Fibroblast of pulmonary artery (primary cell): ENCODE measurements around the gene KIAA0825.

Experiments used
- DNase-seq: peaks from one replicate; pipeline ENCODE4 v3.0.0-alpha.2; 2010; ENCODE audit warnings: low read depth
- H3K4me3 ChIP-seq: replicated peaks from 2 replicates; pipeline ENCODE4 v1.5.1; 2011; ENCODE audit warnings: low read depth, mild to moderate bottlenecking, control low read depth, low read length, moderate library complexity
- TF ChIP-seq, protein P1 (sequence below): IDR thresholded peaks from 2 replicates; pipeline ENCODE4 v1.5.1; 2011; ENCODE audit warnings: mild to moderate bottlenecking, control low read depth, low read length, inconsistent platforms; ENCODE audit errors: missing control alignments

The KIAA0825 gene

DNA sequence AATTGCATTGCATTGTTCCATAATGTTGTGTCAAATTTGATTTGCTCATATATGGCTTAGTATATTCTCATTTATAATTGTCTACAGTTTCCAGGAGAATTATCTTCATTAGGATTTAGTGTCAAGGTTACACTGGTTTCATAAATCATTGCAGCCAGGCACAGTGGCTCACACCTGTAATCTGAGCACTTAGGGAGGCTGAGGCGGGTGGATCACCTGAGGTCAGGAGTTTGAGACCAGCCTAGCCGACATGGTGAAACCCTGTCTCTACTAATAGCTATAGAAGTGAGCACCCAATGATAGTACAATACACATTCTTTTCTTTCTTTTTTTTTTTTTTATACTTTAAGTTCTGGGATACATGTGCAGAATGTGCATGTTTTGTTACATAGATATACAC, 282.5 kb downstream of the KIAA0825 start:
- TF ChIP-seq, protein P1, sequence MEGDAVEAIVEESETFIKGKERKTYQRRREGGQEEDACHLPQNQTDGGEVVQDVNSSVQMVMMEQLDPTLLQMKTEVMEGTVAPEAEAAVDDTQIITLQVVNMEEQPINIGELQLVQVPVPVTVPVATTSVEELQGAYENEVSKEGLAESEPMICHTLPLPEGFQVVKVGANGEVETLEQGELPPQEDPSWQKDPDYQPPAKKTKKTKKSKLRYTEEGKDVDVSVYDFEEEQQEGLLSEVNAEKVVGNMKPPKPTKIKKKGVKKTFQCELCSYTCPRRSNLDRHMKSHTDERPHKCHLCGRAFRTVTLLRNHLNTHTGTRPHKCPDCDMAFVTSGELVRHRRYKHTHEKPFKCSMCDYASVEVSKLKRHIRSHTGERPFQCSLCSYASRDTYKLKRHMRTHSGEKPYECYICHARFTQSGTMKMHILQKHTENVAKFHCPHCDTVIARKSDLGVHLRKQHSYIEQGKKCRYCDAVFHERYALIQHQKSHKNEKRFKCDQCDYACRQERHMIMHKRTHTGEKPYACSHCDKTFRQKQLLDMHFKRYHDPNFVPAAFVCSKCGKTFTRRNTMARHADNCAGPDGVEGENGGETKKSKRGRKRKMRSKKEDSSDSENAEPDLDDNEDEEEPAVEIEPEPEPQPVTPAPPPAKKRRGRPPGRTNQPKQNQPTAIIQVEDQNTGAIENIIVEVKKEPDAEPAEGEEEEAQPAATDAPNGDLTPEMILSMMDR: no peak
- H3K4me3 ChIP-seq: no peak overlapping the region
- no peak for DNase-seq

DNA sequence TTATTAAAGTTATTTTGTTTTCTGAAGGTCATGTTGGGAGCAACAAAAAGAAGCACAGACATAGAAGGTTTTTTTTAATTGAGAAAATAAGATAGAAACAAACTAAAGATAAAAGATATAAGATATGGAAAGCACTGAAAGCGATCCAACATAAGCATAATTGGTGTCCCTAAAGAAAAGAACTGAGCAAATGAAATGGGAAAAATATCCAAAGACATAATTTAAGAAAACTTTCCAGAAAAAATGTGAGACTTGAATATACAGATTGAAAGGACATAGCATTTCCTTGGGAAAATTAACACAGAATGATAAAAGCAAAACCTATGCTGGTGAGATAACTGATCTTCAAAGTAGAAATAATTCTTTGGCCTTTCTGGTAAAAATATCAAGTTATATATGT, 289.3 kb downstream of the KIAA0825 start:
- no peak overlapping the region for H3K4me3 ChIP-seq
- DNase-seq: peak; percentile 2
- TF ChIP-seq, protein P1: no peak

DNA sequence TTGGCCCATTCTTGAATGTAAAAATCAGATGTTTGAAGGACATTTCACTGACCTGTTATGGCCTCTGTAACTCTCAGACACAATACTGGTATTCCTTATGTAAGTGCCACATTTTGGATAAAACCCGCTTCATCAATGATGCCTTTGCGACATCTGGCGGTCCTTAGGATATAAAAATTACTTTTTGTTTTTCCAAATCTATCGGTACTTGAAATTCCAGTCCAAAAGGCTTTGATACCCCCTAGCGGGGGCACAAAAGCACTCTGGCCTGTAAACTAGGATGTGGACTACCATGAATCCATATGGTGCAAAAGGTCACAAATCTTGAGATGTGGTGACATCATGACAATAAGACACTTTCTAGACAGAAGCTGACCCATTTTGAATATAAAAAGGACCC, 291.8 kb downstream of the KIAA0825 start:
- H3K4me3 ChIP-seq: no peak overlapping the region
- no peak for DNase-seq
- TF ChIP-seq, protein P1: no peak

DNA sequence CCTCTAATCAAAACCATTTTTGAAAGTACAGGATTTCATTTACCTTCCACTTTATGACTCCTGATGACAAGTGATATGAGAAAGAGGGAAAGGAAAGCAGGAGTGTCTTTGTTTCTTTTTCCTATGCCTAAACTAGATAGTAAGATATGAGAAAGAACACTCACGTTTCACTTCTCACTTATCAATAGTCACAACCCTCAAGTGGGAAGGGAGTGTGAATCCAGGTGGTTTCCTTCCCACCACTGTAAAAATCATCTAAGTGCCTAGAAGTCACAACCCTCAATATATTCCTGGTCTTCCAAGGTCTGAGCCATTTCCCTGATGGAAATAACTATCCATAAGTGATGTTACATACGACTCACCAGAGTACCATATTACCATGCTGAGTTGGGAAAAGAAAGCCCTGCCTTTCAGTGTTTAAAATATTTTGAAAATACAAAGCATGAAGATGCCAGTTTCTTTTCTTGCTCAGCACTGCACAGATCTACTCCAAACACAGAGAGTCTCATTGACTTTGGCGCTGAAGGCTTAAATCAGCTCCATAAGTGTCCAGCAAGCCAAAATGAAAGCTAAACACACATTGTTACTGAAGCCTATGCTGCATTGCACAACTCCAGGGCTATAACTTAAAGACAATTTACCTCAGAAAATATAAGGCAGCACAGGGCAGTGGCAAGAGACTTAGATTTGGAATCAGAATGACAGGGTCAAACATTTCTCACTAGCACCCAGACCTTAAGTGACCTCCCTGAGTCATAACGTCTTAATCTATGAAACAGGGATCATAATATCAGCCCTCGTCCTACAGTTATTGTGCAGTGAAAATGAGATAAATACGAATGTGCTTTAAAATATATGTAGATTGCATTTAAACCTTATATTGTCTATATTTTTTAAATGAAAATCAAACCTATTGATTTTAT, 301.2 kb downstream of the KIAA0825 start:
- no peak overlapping the region for H3K4me3 ChIP-seq
- peak; percentile 16 for DNase-seq

DNA sequence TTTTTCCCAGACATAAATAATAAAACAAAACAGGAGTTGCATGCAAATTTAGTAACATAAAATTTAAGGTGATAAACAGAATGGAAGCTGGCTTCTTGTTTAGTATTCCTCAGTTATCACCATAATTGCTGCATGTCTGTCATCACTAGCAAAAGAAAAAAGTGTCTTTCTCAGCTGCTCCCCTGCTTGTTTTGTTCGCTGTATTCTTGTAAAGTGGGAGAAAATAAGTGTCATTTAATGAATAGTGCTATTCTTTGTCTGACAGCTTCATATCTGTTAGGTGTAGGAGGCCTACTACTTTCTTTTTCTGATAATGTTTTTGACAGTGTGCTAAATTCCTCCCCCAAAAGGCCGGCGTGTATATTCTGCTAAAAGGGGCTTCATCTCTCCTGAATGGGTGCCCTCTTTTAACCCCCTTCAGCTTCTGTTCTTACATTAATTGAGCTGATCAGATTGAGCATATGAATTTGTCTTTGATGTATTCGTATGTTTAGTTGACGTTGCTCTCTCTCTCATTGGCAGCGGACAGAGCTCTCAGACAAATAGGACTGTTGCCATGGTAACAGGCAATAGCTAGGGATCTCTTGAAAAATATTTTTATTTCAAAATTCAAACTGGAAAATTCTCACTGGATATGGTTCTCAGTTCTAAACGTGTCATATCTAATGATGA, 303.8 kb downstream of the KIAA0825 start:
- peak; percentile 25 for DNase-seq
- no peak overlapping the region for H3K4me3 ChIP-seq
- TF ChIP-seq, protein P1: no peak

More for the DNA sequence above, 301.2 kb downstream of the KIAA0825 start:
- TF ChIP-seq, protein P1: no peak

DNA sequence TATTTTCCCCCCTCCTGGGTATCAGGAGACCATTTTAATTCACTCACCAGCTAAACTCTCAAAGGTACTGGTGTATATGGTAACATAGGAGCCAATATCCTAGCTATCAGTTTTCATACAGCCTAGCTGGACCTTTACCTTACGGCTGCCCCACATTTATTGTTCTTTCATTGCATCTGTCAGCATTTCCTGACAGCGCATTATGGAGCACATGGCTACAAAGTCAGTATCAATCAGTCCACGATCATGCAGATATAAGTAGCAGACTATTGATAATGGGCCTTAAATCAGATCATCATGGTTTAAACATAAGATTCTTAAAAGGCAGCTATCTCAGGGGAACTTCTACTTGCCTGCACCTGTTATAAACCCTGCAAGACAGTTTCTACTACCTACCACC, 304.7 kb downstream of the KIAA0825 start:
- DNase-seq: no peak
- H3K4me3 ChIP-seq: no peak overlapping the region
- TF ChIP-seq, protein P1: no peak
